GM21529 (cell line): ENCODE data around the gene NEK4.
"Not testable (repeated sequence)": the region's sequence is repeated elsewhere in the genome, so short reads cannot be mapped to it uniquely, and the experiment has no call there.

Experiments used
- ATAC-seq: cut with Tn5 transposase; IDR thresholded peaks from one replicate; pipeline ENCODE4 v1.9.1; 2021; ENCODE audit not compliant: unreplicated experiment

Gene NEK4

DNA sequence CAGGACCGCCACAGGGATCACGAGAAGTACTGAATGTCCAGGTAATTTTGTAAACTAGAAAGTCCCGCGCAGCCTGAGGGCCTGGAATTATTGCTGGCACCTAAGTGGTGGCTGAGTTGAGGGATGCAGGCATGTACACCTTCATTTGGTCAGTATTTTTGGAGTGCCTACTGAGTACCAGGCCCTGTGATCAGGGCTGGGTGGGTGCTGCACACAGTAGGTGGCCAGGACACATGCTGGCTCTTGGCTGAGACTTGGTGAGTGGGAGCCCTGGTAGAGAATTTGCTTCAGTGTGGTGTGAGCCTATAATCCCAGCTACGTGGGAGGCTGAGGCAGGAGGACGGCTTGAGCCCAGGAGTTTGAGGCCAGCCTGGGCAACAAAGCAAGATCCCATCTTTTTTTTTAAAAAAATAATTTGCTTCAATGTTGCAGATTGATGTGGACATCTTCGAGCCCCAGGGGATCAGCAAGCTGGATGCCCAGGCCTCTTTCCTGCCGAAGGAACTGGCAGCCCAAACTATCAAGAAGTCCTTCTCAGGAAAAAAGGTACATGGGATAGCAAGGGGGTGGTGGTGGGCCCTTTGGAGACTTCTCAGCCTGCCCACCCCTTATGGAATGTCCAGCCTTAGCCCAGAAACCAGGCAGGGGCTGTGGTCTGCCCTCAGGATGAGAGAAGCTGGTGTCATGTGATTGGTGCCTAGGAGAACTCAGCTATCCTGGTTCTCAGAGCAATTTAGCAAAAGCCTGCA lies 9.3 kb upstream of the NEK4 start:
- ATAC-seq, result no peak

DNA sequence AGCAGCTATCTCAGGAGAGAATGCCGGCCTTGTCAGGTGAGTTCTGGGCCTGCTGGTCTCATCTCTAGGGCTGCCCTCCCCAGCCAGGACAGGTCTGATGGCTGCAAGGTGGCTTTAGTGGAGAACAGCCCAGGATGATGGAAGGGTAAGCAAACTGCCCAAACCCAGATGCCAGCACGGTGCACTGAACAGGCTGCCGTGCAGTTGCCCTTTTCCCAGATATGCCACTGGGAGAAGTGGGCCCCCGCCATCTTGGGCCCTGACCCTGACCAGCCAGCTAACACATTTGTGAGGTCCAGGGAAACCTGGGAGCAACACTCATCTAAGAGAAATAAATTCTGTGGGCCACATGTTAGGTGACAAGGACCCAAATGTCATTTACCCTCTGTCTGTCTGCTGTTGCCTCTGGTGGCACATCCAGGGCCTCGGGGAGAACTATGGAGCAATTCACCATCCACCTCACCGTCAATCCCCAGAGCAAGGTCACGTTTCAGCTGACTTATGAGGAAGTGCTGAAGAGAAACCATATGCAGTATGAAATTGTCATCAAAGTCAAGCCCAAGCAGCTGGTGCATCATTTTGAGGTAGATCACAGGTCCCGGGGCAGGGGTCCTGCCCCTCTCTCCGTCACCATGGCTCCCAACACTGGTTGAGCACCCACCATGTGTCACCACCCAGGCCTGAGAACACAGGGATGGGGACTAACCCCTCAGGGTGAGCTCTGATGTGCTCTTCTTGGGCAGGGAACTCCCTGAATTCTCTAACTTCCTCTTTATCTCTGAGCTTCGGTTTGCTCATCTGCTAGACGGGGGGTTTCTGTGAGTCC lies 8.5 kb upstream of the NEK4 start:
- peak; percentile 74 for ATAC-seq

DNA sequence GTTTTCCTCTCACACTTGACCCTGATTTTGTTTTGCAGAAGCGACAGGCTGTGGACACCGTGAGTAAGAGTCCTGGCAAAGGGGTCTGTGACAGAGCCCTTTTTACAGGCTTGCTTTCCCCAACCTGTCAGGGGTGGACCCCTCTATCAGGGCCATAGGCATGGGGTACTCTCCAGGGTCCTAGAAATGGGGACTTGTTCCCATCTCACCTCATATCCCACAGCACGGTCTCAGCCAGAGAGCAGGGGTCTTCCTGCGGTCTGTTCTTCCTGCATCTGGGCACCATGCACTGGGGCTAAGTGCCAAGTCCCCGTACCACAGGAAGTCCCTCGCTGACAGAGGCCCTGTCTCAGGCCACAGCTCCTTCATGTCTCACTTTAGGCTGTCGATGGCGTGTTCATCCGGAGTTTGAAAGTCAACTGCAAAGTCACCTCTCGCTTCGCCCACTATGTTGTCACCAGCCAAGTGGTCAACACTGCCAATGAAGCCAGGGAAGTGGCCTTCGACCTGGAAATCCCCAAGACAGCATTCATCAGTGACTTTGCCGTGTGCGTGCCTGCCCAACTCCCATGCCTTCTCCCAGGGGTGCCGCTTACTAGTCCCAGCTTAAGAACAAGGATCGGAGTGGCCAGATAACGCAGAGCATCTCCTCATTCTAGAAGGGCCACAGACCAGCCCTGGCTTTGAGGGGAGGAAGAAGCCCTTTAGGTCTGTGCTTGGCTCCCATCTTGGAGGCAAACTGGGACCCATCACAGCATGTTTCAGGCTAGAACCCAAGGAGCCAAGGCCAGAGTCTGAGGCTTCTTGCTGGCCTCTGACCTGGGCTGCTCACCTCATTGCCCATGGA lies 7.4 kb upstream of the NEK4 start:
- no peak for ATAC-seq

DNA sequence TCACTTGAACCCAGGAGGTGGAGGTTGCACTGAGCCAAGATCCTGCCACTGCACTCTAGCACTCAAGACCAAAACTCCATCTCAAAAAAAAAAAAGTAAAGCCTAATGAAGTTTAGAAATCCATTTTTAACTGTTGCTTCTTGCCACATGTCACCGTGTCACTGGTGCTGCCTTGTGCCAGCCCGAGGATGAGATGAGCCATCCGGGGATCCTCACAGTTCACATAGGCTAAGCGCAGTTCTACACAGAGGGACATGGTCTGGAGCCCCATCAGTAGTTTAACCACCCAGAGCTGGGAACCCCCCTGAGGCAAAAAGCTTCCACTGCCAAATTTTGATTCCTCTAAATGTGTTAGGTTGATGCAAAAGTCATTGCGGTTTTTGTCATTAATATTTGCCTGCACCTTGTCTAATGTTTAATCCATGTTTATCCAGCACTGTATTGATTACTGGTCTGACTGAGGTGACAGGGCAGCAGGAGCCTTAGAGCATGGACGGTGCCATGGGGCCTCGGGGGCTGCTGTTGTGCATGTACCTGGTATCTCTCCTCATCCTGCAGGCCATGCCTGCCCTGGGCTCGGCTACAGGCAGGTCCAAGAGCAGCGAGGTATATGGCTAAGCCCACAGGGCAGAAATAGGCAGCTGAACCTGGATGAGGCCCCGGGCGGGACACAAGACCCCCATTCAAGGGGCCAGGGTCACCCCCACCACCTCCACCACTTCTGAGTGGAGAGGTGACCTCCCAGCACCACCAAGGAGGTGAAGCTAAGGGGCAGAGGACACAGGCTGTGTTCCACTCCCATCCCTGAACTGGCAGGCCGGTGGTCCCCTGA lies 6.6 kb upstream of the NEK4 start, which contains the start of gene ITIH1:
ITIH1 (plus strand) TSS at position 473 of the 832 bp plus-strand sequence; CDS start at position 490, 17 bp downstream.
- ATAC-seq, result no peak

DNA sequence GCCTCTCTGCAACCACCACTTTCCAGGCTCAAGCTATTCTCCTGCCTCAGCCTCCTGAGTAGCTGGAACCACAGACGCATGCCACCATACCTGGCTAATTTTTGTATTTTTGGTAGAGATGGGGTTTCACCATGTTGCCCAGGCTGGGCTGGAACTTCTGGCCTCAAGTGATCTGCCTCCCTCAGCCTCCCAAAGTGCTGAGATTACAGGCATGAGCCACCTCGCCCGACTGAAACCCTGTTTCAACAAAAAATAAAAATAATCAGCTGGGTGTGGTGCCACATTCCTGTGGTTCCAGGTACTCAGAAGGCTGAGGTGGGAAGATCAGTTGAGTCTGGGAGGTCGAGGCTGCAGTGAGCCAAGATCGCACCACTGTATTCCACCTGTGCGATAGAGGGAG lies 5.7 kb upstream of the NEK4 start:
- ATAC-seq, result not testable (repeated sequence)

DNA sequence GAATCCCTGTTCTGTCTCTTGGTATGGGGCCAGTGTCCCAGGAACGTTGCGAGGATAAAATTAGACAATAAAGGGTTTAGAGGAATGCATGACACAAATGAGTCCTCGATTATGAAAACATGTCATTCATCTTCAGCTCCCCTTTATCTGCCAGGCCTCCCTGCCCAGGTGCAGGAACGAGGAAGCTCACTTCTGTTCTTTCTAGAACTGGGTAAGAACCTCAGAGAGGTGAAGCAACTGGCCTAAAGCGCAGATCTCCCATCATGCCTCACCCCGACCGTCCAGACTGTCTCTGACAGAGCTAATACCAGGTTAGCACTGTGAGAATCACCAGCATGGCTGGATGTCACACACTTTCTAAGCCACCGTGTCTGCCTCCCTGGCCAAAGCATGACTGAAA lies 5.1 kb upstream of the NEK4 start:
- ATAC-seq, result no peak

DNA sequence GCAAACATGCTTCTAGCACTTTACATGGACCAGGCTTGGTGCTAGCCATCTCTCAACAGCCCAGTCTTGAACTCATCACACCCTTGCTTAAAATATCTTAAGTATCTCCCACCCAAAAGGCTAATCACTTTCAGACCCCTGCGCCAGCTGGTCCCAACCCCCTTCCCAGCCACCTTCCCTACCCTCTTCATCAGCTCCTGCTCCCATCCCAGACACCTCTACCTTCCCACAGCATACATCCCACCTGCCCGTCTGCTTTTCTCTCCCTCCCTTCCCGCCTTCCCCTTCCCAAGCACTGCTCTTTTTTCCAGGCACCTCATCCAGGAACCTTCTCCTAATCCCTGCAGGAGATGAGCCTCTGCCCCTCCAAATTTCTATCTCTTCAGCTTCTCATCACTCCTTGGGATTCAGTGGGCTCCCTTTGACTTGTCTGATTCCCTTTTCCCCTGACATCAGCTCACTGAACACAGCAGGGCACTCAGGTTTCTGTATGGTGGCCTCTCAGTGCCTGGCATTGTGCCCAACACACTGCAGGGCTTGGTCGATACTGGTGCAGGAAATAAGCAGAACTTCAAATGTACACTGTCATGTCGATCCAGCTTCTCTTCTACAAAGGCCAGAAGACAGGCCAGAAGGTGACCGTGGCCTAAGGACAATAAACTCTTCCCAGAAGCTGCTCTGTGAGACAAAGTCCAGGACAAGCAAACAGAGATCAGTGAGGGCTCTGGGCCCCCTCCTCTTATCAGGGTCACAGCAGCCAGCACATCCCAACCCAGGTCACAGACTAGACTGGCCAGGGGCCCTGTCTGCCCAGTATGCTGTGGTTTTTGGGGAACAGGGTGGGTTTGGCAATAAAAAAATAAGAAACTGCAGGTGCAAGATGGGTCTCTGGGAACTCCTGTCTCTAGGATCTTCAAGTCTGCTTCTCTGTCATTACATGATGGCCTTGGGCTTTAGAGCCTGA lies 4.4 kb upstream of the NEK4 start:
- no peak for ATAC-seq

DNA sequence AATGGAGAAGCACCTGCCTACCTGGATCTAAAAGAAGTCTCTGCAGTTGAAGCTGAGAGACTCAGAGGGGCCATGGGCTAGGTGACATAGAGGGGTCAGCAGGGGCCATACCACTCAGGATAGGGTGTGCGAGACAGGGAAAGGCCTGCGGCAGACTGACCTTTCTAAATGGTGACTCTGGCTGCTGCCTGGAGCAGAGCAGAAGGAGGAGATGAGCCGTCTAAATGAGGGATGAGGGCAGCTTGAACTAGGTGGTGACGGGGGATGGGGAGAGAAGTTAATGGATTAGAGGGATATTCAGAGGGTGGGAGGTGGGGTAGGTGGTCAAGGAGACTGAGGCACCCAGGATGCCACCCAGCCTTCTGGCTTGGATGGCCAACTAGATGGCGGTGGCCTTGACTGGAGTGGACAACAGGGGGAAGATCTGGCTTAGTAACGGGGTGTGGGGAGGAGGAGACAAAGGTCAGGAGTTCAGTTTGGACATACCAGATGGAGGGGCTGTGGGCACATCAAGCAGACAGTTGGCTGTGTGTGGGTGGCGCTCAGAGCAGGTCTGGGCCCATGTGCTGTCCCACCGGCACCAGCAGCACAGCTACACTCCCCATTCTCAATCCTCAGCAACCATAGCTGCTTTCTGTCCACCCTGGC lies 3.5 kb upstream of the NEK4 start:
- ATAC-seq, result no peak

DNA sequence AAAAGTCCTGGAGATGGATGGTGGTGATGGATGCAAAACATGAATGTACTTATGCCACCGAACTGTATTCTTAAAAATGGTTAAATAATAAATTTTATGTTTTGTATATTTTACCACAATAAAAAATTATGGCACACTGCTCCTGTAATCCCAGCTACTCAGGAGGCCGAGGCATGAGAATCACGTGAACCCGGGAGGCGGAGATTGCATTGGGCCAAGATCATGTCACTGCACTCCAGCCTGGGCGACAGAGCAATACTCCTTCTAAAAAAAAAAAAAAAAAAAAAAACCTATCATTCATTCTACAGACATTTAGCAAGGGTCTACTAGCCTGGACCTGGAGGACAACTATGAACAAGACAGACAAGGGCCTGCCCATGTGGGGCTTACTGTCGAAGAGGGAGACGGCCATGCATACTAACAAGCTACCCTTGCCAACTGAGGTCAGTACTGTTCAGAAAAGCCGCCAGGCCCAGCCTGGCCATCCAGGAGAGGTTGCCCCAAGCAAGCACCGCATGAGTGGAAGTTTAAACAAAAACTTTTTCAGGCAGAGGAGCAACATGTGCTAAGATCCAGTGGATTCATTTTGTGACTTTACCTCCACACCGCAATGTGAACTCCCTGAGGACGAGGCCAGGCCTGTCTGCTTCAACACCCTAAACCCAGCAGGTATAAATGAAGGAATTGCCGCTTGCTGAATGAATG lies 2.8 kb upstream of the NEK4 start:
- no peak for ATAC-seq

DNA sequence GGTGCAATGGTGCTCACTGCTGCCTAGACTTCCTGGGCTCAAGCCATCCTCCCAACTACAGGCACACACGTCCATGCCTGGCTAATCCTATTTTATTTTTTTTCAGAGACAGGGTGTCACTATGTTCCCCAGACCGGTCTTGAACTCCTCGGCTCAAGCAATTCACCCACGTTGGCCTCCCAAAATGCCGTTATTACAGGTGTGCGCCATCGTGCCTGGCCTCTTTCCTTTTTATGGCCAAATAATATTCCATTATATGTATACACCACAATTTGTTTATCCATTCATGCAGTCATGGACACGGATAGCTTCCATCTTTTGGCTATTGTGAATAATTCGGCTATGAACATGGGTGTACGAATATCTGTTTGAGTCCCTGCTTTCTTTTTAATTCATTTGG lies 962 bp upstream of the NEK4 start:
- ATAC-seq, result no peak

DNA sequence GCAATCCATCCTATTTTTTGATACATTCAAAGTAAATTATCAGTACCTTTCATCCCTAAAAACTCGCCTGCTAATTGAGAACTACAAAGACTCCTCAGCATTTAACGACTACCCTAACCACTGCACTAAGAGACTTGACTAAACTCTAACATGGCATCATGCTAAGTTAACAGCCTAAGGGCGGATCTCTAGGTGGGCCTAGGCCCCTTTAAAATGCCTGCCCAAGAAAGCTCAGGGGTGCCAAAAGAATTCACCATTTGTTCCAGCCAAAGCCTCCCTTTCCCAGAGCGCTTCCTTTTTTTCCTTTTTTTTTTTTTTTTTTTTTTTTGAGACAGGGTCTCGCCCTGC lies 568 bp upstream of the NEK4 start:
- ATAC-seq, result peak; percentile 16

DNA sequence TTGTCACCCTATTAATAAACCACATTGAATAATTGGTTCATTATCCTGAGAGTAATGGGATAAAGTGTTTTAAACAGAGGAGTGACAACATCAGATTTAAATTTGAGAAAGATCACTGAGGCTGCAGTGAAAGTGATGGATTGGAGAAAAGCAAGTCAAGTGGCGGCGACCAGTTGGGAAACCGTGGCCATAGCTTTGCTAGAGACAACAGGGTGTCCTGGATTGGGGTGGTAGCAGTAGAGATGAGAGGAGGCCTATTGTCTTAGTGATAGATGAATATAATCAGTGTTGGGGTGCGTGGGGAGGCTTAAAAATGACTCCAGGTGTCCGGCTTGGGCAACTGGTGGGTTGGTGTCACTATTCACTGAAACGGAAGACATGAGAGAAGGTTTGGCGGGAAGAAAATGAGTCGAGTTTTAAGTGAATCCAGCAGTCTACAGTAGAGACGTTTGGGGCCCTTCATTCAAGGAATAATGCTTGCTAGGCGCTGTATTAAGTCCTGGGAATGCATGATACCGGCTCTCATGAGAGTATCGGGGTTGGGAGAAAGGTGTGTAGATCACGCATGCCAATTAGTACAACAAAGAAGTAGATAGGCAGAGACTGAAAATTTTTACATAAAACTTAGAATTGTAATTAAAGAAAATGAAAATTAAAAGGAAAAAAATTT lies 819 bp downstream of the NEK4 start:
- ATAC-seq, result no peak

DNA sequence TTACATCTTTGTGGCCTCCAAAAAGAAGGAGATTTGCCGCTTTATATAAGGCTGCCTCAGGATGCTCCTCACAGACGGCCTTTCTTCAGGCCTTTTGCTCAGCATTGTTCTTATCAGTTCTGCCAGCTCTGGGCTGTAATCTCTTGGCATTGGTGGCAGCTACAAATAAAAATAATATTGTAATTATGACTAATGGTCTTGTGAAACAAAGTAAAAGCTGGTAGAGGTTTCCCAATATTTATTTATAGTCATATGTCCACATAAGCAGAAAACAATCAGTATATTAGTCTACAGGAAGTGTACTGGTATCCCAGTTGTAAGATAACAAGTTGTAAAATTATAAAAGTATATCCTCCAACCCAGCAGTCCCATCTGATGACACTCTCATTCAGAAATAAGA lies 7.3 kb downstream of the NEK4 start:
- ATAC-seq, result no peak

DNA sequence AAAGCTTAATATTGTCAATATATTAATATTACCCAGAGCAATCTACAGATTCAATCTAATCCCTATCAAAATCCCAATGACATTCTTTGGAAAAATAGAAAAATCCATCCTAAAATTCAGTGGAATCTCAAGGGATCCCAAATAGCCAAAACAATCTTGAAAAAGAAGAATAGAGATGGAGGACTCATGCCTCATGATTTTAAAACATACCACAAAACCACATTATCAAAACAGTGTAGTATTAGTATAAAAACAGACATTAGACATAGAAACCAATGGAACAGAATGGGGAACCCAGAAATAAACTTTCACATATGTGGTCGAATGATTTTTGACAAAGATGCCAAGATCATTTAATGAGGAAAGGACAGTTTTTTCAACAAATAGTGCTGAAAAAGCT lies 14.6 kb downstream of the NEK4 start:
- no peak for ATAC-seq

DNA sequence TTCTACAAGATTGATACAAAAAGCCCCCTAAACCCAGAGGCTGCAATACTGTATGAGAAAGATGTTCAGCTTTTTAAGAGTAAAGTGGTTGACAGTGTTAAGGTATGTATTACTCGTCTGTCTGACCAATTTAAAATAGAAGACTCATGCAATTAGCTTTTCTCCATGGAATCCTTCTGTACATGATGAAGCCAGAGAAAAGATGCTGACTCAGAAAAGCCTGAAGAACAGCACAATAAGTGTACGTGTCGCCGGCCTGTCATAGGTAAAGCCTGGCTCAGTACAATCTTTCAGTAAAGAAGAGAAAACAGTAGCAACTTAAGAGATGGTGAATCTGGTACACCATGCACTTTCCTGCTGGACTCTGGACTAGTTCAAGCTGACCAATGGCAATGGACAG lies 16.4 kb downstream of the NEK4 start:
- no peak for ATAC-seq

DNA sequence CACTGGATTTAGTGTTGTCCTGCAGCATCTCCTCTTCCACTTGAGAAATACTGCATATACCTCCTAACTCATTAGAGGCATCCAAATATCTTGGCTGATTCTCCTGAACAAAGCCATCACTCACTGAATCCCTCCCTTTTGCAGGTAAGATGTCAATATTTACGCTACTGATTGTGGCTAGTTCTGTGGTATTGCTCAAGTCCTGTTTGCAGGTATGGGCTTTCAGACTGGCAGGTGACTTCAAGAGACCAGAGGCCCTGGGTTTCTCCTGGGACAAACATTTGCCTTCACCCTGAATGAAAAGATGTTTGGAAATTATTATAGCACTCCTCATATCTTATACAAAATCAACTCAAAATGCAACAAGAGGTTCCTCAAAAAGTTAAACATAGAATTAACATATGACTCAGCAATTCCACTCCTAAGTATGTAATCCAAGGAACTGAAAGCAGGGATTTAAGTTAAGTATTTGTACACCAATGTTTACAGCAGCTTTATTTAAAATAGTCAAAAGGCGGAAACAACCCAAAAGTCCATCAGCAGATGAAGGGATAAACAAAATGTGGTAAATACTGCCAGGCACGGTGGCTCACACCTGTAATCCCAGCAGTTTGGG lies 18.6 kb downstream of the NEK4 start:
- ATAC-seq, result no peak

DNA sequence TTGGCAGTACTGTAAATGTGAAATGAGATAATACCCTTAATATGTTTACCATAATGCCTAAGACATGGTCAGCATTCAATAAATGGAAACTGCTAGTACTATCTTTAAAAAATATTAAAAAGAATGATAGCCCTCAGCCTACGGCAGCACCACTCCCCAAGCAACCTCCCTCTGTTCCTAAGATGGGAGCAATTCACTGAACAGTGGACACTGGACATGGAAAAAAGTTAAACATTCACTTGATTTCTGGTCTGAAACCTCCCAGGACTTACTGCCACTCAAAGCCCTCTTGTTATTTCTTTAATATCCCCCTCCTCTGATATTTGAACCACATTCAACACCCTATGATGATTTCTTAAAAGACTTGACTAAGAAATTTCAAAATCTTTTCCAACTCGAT lies 27.0 kb downstream of the NEK4 start:
- ATAC-seq, result no peak
